A673 (cell line): ENCODE data around the gene PRKAR2A. TPM values are rescaled to one million over a fixed set of nuclear protein-coding genes. Genes with fewer than 3 reads are reported as not detected.

Experiments used
- Bru-seq: library from RNA; stranded (reverse); fragments of 400-500 nt; gene quantifications from one replicate; lab custom pipeline; 2021; lab: Mats Ljungman, UMichigan
- BruChase-seq, 2 experiments: library from RNA; stranded (reverse); fragments of 400-500 nt; gene quantifications; one replicate each; lab custom pipeline; 2021; lab: Mats Ljungman, UMichigan
- BruUV-seq: library from RNA; stranded (reverse); fragments of 400-500 nt; replicated peaks from 2 replicates; lab custom pipeline; 2021; lab: Mats Ljungman, UMichigan
- CTCF ChIA-PET: fragments of 300-600 bp; sonication (Branson Sonifier 250); formaldehyde crosslinking; loops from one replicate; lab custom pipeline; 2022; ENCODE audit warnings: antibody characterized with exemption; lab: Charles Lee
- POLR2A ChIA-PET: fragments of 300-600 bp; sonication (Branson Sonifier 250); formaldehyde crosslinking; loops from one replicate; lab custom pipeline; 2022; ENCODE audit warnings: antibody characterized with exemption; ENCODE audit not compliant: low non-redundant PET; lab: Charles Lee
- DNase-seq: peaks from one replicate; pipeline ENCODE4 v3.0.0-alpha.2; 2015; ENCODE audit warnings: low spot score
- H3K27ac ChIP-seq: fragments of 200-600 bp; sonication (generic); 2 replicates; pipeline ENCODE4 v1.5.1; 2016; ENCODE audit warnings: mixed run types, low read depth, mild to moderate bottlenecking, mixed read lengths, antibody characterized with exemption, low read length; ENCODE audit not compliant: poor library complexity, severe bottlenecking
- H3K27me3 ChIP-seq: fragments of 200-600 bp; sonication (generic); replicated peaks from 2 replicates; pipeline ENCODE4 v1.6.1; 2017; ENCODE audit warnings: mixed run types, low read depth, mild to moderate bottlenecking, mixed read lengths, antibody characterized with exemption, low read length; ENCODE audit not compliant: insufficient read depth, poor library complexity
- H3K36me3 ChIP-seq: fragments of 200-600 bp; sonication (generic); 2 replicates; pipeline ENCODE4 v1.6.1; 2016; ENCODE audit warnings: mixed run types, mild to moderate bottlenecking, mixed read lengths, antibody characterized with exemption, low read length; ENCODE audit not compliant: insufficient read depth, poor library complexity, severe bottlenecking
- H3K4me1 ChIP-seq: fragments of 200-600 bp; sonication (generic); 2 replicates; pipeline ENCODE4 v1.6.1; 2017; ENCODE audit warnings: mixed run types, mild to moderate bottlenecking, mixed read lengths, antibody characterized with exemption, low read length; ENCODE audit not compliant: insufficient read depth, poor library complexity, severe bottlenecking
- H3K4me3 ChIP-seq: fragments of 200-600 bp; sonication (generic); 2 replicates; pipeline ENCODE4 v1.5.1; 2016; ENCODE audit warnings: low read depth, mixed run types, mild to moderate bottlenecking, mixed read lengths, low read length; ENCODE audit not compliant: poor library complexity, severe bottlenecking
- H3K9me3 ChIP-seq: fragments of 200-600 bp; sonication (generic); 2 replicates; pipeline ENCODE4 v1.6.1; 2016; ENCODE audit warnings: mixed run types, low read depth, mild to moderate bottlenecking, mixed read lengths, antibody characterized with exemption, low read length; ENCODE audit not compliant: poor library complexity, severe bottlenecking
- EZH2 ChIP-seq: fragments of 200-600 bp; sonication (generic); IDR thresholded peaks from 2 replicates; pipeline ENCODE4 v1.6.1; 2017; ENCODE audit warnings: borderline replicate concordance, low read depth, mild to moderate bottlenecking, mixed read lengths, antibody characterized with exemption, low read length; ENCODE audit not compliant: poor library complexity, severe bottlenecking
- intact Hi-C: fragments of 100-400 bp; cut with micrococcal nuclease; formaldehyde crosslinking; loops from one replicate; pipeline ENCODE4 v1.10.0; 2022; ENCODE audit not compliant: unreplicated experiment
- long read RNA-seq: library from polyadenylated mRNA; stranded (forward); transcript quantifications from one replicate; pipeline ENCODE4 v2.0.0, GENCODE V29; 2022
- total RNA-seq: library from RNA; stranded (reverse); gene quantifications from 2 replicates; pipeline ENCODE4 v1.2.3, GENCODE V29; 2021
- TF ChIP-seq, protein P1 (sequence below): fragments of 300-800, 200-600 bp; sonication (generic); conservative IDR thresholded peaks from 2 replicates; pipeline ENCODE4 v1.5.1; 2017; ENCODE audit warnings: low read depth, mild to moderate bottlenecking, antibody characterized with exemption, low read length, moderate library complexity, mixed read lengths

Gene PRKAR2A
- total RNA-seq (25.6 and 35.8 TPM in 2 replicates), Bru-seq, nascent RNA (percentile 51 among the genes with signal in this experiment), BruChase-seq, experiment 1, labeled RNA remaining after a 2-hour chase (percentile 59 among the genes with signal in this experiment), BruChase-seq, experiment 2, labeled RNA remaining after a 6-hour chase (percentile 70 among the genes with signal in this experiment)
- long read RNA-seq, full-length matches to known transcripts: 10 of 20 reads
- long read RNA-seq, partial matches to known transcripts: 1 of 20 reads
- long read RNA-seq, other reads (novel, unspliced or antisense): 9 of 20 reads

DNA sequence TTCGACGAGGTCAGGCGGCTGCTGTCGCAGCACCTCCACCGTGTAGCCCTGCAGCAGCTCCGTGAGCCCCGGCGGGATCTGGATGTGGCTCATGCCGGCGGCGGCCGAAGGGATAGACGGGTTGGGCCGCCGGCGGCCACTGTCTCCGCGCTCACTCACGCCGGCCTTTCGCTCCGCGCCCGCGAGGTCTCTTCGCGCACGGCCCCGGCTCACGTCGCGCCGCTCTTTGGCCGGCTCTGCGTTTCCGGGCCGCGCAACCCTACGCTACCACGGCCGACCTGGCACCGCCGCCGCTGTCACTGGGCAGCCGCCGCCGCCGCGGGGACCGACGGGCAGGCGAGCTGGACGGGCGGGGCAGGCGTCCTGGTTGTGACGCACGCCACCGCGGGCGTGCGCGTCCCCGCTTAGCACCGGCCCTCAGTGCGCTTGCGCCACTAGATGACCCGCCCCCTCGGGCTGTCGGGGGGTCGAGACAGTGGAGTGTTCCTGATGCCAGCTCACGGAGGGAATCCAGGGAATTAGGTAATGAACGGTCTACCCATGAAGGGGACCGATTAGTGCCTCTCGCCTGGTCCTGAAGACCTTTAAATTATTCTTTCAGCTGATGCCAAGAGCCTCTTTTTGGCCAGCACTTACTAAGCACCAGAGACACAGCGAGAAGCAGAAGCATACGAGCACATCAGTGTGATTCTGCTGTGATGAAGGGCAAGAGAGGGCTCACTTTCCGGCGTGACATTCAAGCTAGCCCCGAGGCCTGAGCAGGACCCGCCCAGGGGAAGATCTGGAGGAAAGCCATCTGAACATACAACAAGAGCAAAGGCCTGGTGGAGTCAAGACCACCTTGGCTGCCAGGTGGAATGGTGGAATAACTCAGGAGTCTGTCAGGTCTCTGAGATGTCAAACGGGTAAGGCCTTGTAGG, at the start of gene PRKAR2A:
PRKAR2A (minus strand) TSS at position 371 of the 920 bp plus-strand sequence; CDS start at position 93, 278 bp downstream.
- H3K9me3 ChIP-seq: no peaks in the 10 kb centered on the region
- intact Hi-C loops: no loop called here
- H3K27me3 ChIP-seq: no peaks in the 10 kb centered on the region
- TF ChIP-seq, protein P1, sequence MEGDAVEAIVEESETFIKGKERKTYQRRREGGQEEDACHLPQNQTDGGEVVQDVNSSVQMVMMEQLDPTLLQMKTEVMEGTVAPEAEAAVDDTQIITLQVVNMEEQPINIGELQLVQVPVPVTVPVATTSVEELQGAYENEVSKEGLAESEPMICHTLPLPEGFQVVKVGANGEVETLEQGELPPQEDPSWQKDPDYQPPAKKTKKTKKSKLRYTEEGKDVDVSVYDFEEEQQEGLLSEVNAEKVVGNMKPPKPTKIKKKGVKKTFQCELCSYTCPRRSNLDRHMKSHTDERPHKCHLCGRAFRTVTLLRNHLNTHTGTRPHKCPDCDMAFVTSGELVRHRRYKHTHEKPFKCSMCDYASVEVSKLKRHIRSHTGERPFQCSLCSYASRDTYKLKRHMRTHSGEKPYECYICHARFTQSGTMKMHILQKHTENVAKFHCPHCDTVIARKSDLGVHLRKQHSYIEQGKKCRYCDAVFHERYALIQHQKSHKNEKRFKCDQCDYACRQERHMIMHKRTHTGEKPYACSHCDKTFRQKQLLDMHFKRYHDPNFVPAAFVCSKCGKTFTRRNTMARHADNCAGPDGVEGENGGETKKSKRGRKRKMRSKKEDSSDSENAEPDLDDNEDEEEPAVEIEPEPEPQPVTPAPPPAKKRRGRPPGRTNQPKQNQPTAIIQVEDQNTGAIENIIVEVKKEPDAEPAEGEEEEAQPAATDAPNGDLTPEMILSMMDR: no peak
- no peak for TF ChIP-seq EZH2
- no peaks in the 10 kb centered on the region for H3K36me3 ChIP-seq
- no TSS peak for BruUV-seq
- DNase-seq: peak; percentile 79
- ChIA-PET CTCF (no interaction called here), POLR2A (interaction anchor here (0.5 kb wide), 1 partner anchor 10 kb away, joined by 3 read pairs; no protein-coding TSS in a partner anchor)
- H3K4me3 ChIP-seq: peak within 1 kb of the TSS; percentile 70
- H3K27ac ChIP-seq: peak within 1 kb of the TSS; percentile 65
- no peaks in the 10 kb centered on the region for H3K4me1 ChIP-seq

DNA sequence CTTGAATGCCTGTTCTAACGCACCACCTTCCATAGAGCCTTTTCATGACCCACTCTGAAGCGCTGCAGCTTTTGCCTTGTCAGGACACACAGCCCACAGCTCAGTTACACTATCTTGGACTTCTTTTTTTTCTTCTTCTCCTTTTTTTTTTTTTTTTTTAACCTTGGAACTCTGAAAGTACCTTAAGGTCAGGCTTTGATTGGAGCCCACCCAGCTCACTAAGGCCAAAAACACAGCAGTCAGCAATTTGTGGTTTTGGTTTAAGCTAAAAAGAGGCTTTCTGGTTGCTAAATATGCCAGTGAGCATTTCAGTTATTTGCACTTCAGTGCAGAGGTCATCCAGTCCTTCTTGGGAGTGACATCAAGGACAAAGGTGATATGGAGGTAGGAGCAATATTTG, 49.3 kb upstream of the PRKAR2A start:
- H3K27ac ChIP-seq: no peak overlapping the region
- TF ChIP-seq, protein P1: no peak
- no peak for TF ChIP-seq EZH2
- CTCF ChIA-PET: no interaction called here
- no peaks in the 10 kb centered on the region for H3K27me3 ChIP-seq
- H3K36me3 ChIP-seq: no peaks in the 10 kb centered on the region
- intact Hi-C loops: no loop called here
- H3K4me3 ChIP-seq: no peak overlapping the region
- no TSS peak for BruUV-seq
- POLR2A ChIA-PET: no interaction called here
- no peaks in the 10 kb centered on the region for H3K4me1 ChIP-seq
- DNase-seq: no peak
- H3K9me3 ChIP-seq: no peaks in the 10 kb centered on the region

- H3K36me3 ChIP-seq: no peaks in the 10 kb centered on the region
- no TSS peak for BruUV-seq
- POLR2A ChIA-PET: no interaction called here
- no peak for DNase-seq
- no peaks in the 10 kb centered on the region for H3K27me3 ChIP-seq
- no peaks in the 10 kb centered on the region for H3K4me1 ChIP-seq
- intact Hi-C loops: no loop called here
- no peak overlapping the region for H3K27ac ChIP-seq
- H3K4me3 ChIP-seq: no peak overlapping the region
- CTCF ChIA-PET: no interaction called here
- no peaks in the 10 kb centered on the region for H3K9me3 ChIP-seq
- TF ChIP-seq EZH2: no peak
- TF ChIP-seq, protein P1: no peak
Observed at GRCh38 chr3:48894516-48894915, 46.8 kb upstream of the PRKAR2A start.
